Caco-2 (cell line): ENCODE measurements around the gene CGNL1. TPM values are rescaled to one million over a fixed set of nuclear protein-coding genes. Genes with fewer than 3 reads are reported as not detected.

Source experiments
- BruUV-seq: library from RNA; stranded (reverse); fragments of 400-500 nt; replicated peaks from 2 replicates; lab custom pipeline; 2021; lab: Mats Ljungman, UMichigan
- CTCF ChIA-PET: fragments of 300-600 bp; sonication (Branson Sonifier 250); formaldehyde crosslinking; loops from one replicate; lab custom pipeline; 2022; ENCODE audit warnings: antibody characterized with exemption; lab: Charles Lee
- POLR2A ChIA-PET: fragments of 300-600 bp; sonication (Branson Sonifier 250); formaldehyde crosslinking; loops from one replicate; lab custom pipeline; 2022; ENCODE audit warnings: antibody characterized with exemption; lab: Charles Lee
- DNase-seq, 2 experiments: peaks; one replicate each; pipeline versions ENCODE4 v3.0.0 to v3.0.0-alpha.2; 2020 to 2022
- H3K27me3 ChIP-seq: replicated peaks from 2 replicates; pipeline ENCODE4 v1.6.0; 2011; ENCODE audit warnings: low read length; ENCODE audit not compliant: control insufficient read depth, insufficient read depth
- H3K36me3 ChIP-seq: 2 replicates; pipeline ENCODE4 v1.5.1; 2011; ENCODE audit warnings: low read length; ENCODE audit not compliant: control insufficient read depth, insufficient read depth
- H3K4me1 ChIP-seq: fragments of 250-450 bp; sonication (Bioruptor Pico); 2 replicates; pipeline ENCODE4 v1.5.1; 2020; ENCODE audit warnings: mild to moderate bottlenecking
- H3K4me3 ChIP-seq: 2 replicates; pipeline ENCODE4 v1.5.1; 2011; ENCODE audit warnings: low read depth, mild to moderate bottlenecking, control low read depth, low read length
- H3K9me3 ChIP-seq: fragments of 250-450 bp; sonication (Bioruptor Pico); 2 replicates; pipeline ENCODE4 v1.5.1; 2020; ENCODE audit warnings: mild to moderate bottlenecking, moderate library complexity
- H3K27ac Mint-ChIP-seq: one replicate; pipeline ENCODE4 v1.8.0; 2022; ENCODE audit warnings: mixed read lengths; ENCODE audit not compliant: unreplicated experiment
- H3K27me3 Mint-ChIP-seq: one replicate; pipeline ENCODE4 v1.8.0; 2022; ENCODE audit warnings: mixed read lengths; ENCODE audit not compliant: insufficient read depth, unreplicated experiment
- H3K36me3 Mint-ChIP-seq: one replicate; pipeline ENCODE4 v1.8.0; 2022; ENCODE audit warnings: mild to moderate bottlenecking, mixed read lengths; ENCODE audit not compliant: insufficient read depth, unreplicated experiment
- H3K4me1 Mint-ChIP-seq: one replicate; pipeline ENCODE4 v1.8.0; 2022; ENCODE audit warnings: low read depth, mixed read lengths; ENCODE audit not compliant: unreplicated experiment
- H3K4me3 Mint-ChIP-seq: one replicate; pipeline ENCODE4 v1.8.0; 2022; ENCODE audit warnings: mild to moderate bottlenecking, moderate library complexity, mixed read lengths; ENCODE audit not compliant: unreplicated experiment
- H3K9me3 Mint-ChIP-seq: one replicate; pipeline ENCODE4 v1.8.0; 2022; ENCODE audit warnings: mixed read lengths; ENCODE audit not compliant: unreplicated experiment
- intact Hi-C: fragments of 100-400 bp; cut with micrococcal nuclease; formaldehyde crosslinking; loops from one replicate; pipeline ENCODE4 v1.10.0; 2022; ENCODE audit not compliant: unreplicated experiment
- total RNA-seq: library from RNA; stranded (reverse); gene quantifications from 2 replicates; pipeline ENCODE4 v1.2.3, GENCODE V29; 2022
- TF ChIP-seq, protein P1 (sequence below), 2 experiments: fragments of 200-600 bp in 1 of 2; IDR thresholded peaks; 1 replicate in 1 of 2; 2 replicates in 1 of 2; pipeline versions ENCODE4 v1.5.1 to v1.8.0; 2011 to 2022; ENCODE audit warnings: antibody characterized with exemption in 1 of 2, control low read depth in 1 of 2, inconsistent platforms in 1 of 2, low read depth in 1 of 2, low read length in 1 of 2, mild to moderate bottlenecking in 1 of 2, moderate library complexity in 1 of 2; ENCODE audit not compliant: insufficient read depth in 1 of 2, severe bottlenecking in 1 of 2, unreplicated experiment in 1 of 2

The CGNL1 gene
- total RNA-seq, 1 experiment from 2014 or later: 8.3 TPM

DNA sequence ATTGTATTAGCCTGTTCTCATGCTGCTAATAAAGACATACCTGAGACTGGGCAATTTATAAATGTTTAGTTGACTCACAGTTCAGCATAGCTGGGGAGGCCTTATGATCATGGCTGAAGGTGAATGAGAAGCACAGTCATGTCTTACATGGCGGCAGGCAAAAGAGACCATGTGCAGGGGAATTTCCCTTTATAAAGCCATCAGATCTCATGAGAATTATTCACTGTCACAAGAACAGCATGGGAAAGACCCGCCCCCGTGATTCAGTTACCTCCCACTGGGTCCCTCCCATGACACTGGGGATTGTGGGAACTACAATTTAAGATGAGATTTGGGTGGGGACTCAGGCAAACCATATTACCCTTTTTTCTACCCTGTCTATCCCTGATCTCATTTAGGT is 163.9 kb downstream of the CGNL1 start:
- DNase-seq: no peak
- no TSS peak for BruUV-seq

GRCh38 chr15:57540736-57541135 is 164.4 kb downstream of the CGNL1 start:
- TF ChIP-seq, protein P1, sequence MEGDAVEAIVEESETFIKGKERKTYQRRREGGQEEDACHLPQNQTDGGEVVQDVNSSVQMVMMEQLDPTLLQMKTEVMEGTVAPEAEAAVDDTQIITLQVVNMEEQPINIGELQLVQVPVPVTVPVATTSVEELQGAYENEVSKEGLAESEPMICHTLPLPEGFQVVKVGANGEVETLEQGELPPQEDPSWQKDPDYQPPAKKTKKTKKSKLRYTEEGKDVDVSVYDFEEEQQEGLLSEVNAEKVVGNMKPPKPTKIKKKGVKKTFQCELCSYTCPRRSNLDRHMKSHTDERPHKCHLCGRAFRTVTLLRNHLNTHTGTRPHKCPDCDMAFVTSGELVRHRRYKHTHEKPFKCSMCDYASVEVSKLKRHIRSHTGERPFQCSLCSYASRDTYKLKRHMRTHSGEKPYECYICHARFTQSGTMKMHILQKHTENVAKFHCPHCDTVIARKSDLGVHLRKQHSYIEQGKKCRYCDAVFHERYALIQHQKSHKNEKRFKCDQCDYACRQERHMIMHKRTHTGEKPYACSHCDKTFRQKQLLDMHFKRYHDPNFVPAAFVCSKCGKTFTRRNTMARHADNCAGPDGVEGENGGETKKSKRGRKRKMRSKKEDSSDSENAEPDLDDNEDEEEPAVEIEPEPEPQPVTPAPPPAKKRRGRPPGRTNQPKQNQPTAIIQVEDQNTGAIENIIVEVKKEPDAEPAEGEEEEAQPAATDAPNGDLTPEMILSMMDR (IDR thresholded peaks at IDR 0.05; ENCODE audit: insufficient read depth in 1 of 2, low read depth in 1 of 2, low read length in 1 of 2, severe bottlenecking in 1 of 2, unreplicated experiment in 1 of 2): no peak
- no peaks in the 10 kb centered on the region for H3K9me3 Mint-ChIP-seq
- H3K9me3 ChIP-seq: no peaks in the 10 kb centered on the region
- ChIA-PET POLR2A (no interaction called here), CTCF (no interaction called here)
- no peaks in the 10 kb centered on the region for H3K36me3 Mint-ChIP-seq
- no peak overlapping the region for H3K27ac Mint-ChIP-seq
- H3K27me3 Mint-ChIP-seq: no peaks in the 10 kb centered on the region
- no TSS peak for BruUV-seq
- 0 out of 2 replicates have a peak, but pooled peaks cover 3% of the 10 kb centered on the region for H3K4me1 ChIP-seq
- intact Hi-C loops: loop anchor here (5.0 to 10.0 kb wide), 2 partner anchors 716 to 1048 kb away; no protein-coding TSS in a partner anchor
- DNase-seq: no peak
- H3K4me3 Mint-ChIP-seq: no peak overlapping the region
- no peak overlapping the region for H3K4me3 ChIP-seq
- no peaks in the 10 kb centered on the region; the same call in 1 of the 2 replicates for H3K36me3 ChIP-seq
- H3K4me1 Mint-ChIP-seq: peaks cover 6% of the 10 kb centered on the region
- no peaks in the 10 kb centered on the region for H3K27me3 ChIP-seq

More for the DNA sequence above, 163.9 kb downstream of the CGNL1 start:
- H3K27me3 Mint-ChIP-seq: no peaks in the 10 kb centered on the region
- peaks cover 6% of the 10 kb centered on the region for H3K4me1 Mint-ChIP-seq
- no peaks in the 10 kb centered on the region for H3K36me3 Mint-ChIP-seq
- Histone ChIP-seq H3K27me3 (no peaks in the 10 kb centered on the region), H3K4me1 (0 out of 2 replicates have a peak, but pooled peaks cover 3% of the 10 kb centered on the region), H3K4me3 (no peak overlapping the region), H3K36me3 (no peaks in the 10 kb centered on the region; the same call in 1 of the 2 replicates), H3K9me3 (no peaks in the 10 kb centered on the region)
- POLR2A ChIA-PET: no interaction called here
- TF ChIP-seq, protein P1 (IDR thresholded peaks at IDR 0.05; ENCODE audit: insufficient read depth in 1 of 2, low read depth in 1 of 2, low read length in 1 of 2, severe bottlenecking in 1 of 2, unreplicated experiment in 1 of 2): no peak
- intact Hi-C loops: loop anchor here (5.0 to 10.0 kb wide), 2 partner anchors 715 to 1048 kb away; no protein-coding TSS in a partner anchor
- no peak overlapping the region for H3K27ac Mint-ChIP-seq
- H3K9me3 Mint-ChIP-seq: no peaks in the 10 kb centered on the region
- H3K4me3 Mint-ChIP-seq: no peak overlapping the region
- CTCF ChIA-PET: no interaction called here

DNA sequence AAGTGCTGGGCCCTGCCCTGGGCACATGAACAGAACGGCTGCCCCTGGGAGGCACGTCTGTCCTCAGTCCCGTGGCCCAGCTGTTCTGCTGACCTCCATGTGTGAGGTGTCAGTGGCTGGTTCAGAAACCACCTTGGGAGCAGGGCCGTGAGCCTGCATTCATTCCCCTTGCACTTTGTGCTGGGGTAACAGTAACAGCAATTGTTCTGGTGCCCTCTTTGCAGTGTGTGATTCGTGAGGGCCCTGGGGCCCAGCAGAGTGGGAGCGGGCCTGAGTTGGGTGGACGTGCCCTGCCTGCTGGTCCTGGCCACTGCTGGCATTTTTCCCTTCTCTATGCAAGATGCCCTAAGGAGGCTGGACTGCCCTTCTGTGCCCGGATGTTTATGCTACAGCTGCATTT is 165.0 kb downstream of the CGNL1 start:
- DNase-seq: no peak
- H3K4me3 Mint-ChIP-seq: no peak overlapping the region
- peaks cover 6% of the 10 kb centered on the region for H3K4me1 Mint-ChIP-seq
- POLR2A ChIA-PET: no interaction called here
- no peaks in the 10 kb centered on the region; the same call in 1 of the 2 replicates for H3K36me3 ChIP-seq
- TF ChIP-seq, protein P1 (IDR thresholded peaks at IDR 0.05; ENCODE audit: insufficient read depth in 1 of 2, low read depth in 1 of 2, low read length in 1 of 2, severe bottlenecking in 1 of 2, unreplicated experiment in 1 of 2): no peak
- no peaks in the 10 kb centered on the region for H3K9me3 ChIP-seq
- BruUV-seq: no TSS peak
- H3K4me3 ChIP-seq: no peak overlapping the region
- no peaks in the 10 kb centered on the region for H3K27me3 ChIP-seq
- H3K27me3 Mint-ChIP-seq: no peaks in the 10 kb centered on the region
- H3K27ac Mint-ChIP-seq: no peak overlapping the region
- H3K9me3 Mint-ChIP-seq: no peaks in the 10 kb centered on the region
- intact Hi-C loops: loop anchor here (5.0 to 10.0 kb wide), 2 partner anchors 716 to 1049 kb away; no protein-coding TSS in a partner anchor
- CTCF ChIA-PET: interaction anchor here (0.7 to 1.7 kb wide), 7 partner anchors 8 to 200 kb away, joined by 3 to 20 read pairs (median 12); no protein-coding TSS in a partner anchor
- H3K36me3 Mint-ChIP-seq: no peaks in the 10 kb centered on the region
- 0 out of 2 replicates have a peak, but pooled peaks cover 3% of the 10 kb centered on the region for H3K4me1 ChIP-seq
